RCC 7860 (cell line): ENCODE results near the gene FBXO33.

Source experiments
- DNase-seq: peaks from one replicate; pipeline ENCODE4 v3.0.0-alpha.2; 2015; ENCODE audit warnings: low spot score
- FAIRE-seq: peaks from 2 replicates; lab custom pipeline; 2012; peaks lifted over from hg19 to GRCh38; lab: Jason Lieb, UNC

Gene FBXO33

GRCh38 chr14:39432179-39432618 lies at the start of gene FBXO33:
Gene FBXO33 (minus strand): TSS chr14:39432433. CDS start chr14:39432162, 271 bp downstream.
- FAIRE-seq = no peak

GRCh38 chr14:39474416-39474911 lies 42.2 kb upstream of the FBXO33 start:
- no peak for DNase-seq
- no peak for FAIRE-seq

More at GRCh38 chr14:39432179-39432618, at the start of gene FBXO33:
- DNase-seq = peak; percentile 79

GRCh38 chr14:39472078-39472477 lies 39.8 kb upstream of the FBXO33 start:
- no peak for FAIRE-seq
- no peak for DNase-seq

- FAIRE-seq = no peak
- no peak for DNase-seq
Measured at GRCh38 chr14:39469094-39469710, 37.0 kb upstream of the FBXO33 start.

GRCh38 chr14:39467889-39468524 lies 35.8 kb upstream of the FBXO33 start:
- FAIRE-seq (no peak), DNase-seq (no peak)

- no peak for FAIRE-seq
- no peak for DNase-seq
Measured at GRCh38 chr14:39459795-39460478, 27.7 kb upstream of the FBXO33 start.

- FAIRE-seq (no peak), DNase-seq (no peak)
Measured at GRCh38 chr14:39456702-39457250, 24.5 kb upstream of the FBXO33 start.

GRCh38 chr14:39454906-39455539 lies 22.8 kb upstream of the FBXO33 start:
- FAIRE-seq = no peak

GRCh38 chr14:39452680-39453079 lies 20.4 kb upstream of the FBXO33 start:
- no peak for FAIRE-seq

More at GRCh38 chr14:39454906-39455539, 22.8 kb upstream of the FBXO33 start:
- DNase-seq = no peak

GRCh38 chr14:39451811-39452210 lies 19.6 kb upstream of the FBXO33 start:
- no peak for DNase-seq
- no peak for FAIRE-seq

More at GRCh38 chr14:39452680-39453079, 20.4 kb upstream of the FBXO33 start:
- no peak for DNase-seq

- FAIRE-seq = no peak
Measured at GRCh38 chr14:39447175-39447661, 15.0 kb upstream of the FBXO33 start.

GRCh38 chr14:39446131-39446744 lies 14.0 kb upstream of the FBXO33 start:
- DNase-seq (no peak), FAIRE-seq (no peak)

More at GRCh38 chr14:39447175-39447661, 15.0 kb upstream of the FBXO33 start:
- no peak for DNase-seq

- DNase-seq (no peak), FAIRE-seq (no peak)
Measured at GRCh38 chr14:39442293-39442692, 10.1 kb upstream of the FBXO33 start.

- DNase-seq = no peak
- FAIRE-seq = no peak
Measured at GRCh38 chr14:39441805-39442204, 9.6 kb upstream of the FBXO33 start.

GRCh38 chr14:39440975-39441374 lies 8.7 kb upstream of the FBXO33 start:
- FAIRE-seq (no peak), DNase-seq (no peak)

GRCh38 chr14:39435241-39435640 lies 3.0 kb upstream of the FBXO33 start:
- no peak for DNase-seq
- FAIRE-seq = no peak

- FAIRE-seq = no peak
- peak; percentile 11 for DNase-seq
Measured at GRCh38 chr14:39434401-39434800, 2.2 kb upstream of the FBXO33 start.

GRCh38 chr14:39433452-39433813 lies 1.2 kb upstream of the FBXO33 start:
- FAIRE-seq (no peak), DNase-seq (no peak)

- DNase-seq = peak; percentile 63
- no peak for FAIRE-seq
Measured at GRCh38 chr14:39432619-39433451, 602 bp upstream of the FBXO33 start.
